ENCODE results near the gene BPTF.

DNA sequence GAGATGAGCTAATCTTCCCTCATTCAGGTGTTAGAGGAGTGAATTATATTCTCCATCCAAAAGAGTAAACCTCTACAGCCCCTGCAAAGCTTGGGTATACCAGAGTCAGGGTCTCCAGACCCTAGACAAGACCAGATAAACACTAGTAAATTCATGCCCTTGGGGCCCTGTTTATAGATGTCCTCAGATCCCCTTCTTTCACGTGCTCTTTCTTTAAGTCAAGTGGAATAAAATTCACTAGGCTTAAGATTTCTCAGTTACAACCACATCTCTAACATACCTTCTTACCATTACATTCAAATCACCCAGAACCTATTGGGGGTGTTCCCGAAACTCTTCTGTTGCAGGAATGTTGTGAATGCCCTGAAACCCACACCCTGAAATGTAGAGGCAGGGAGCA, 173.2 kb downstream of the BPTF start:
- TF ChIP-seq, protein P1, sequence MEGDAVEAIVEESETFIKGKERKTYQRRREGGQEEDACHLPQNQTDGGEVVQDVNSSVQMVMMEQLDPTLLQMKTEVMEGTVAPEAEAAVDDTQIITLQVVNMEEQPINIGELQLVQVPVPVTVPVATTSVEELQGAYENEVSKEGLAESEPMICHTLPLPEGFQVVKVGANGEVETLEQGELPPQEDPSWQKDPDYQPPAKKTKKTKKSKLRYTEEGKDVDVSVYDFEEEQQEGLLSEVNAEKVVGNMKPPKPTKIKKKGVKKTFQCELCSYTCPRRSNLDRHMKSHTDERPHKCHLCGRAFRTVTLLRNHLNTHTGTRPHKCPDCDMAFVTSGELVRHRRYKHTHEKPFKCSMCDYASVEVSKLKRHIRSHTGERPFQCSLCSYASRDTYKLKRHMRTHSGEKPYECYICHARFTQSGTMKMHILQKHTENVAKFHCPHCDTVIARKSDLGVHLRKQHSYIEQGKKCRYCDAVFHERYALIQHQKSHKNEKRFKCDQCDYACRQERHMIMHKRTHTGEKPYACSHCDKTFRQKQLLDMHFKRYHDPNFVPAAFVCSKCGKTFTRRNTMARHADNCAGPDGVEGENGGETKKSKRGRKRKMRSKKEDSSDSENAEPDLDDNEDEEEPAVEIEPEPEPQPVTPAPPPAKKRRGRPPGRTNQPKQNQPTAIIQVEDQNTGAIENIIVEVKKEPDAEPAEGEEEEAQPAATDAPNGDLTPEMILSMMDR (conservative IDR thresholded peaks at IDR 0.05 in 1 of 2, IDR thresholded peaks at IDR 0.05 in 1 of 2; ENCODE audit: extremely low read depth in 1 of 2, insufficient read depth in 1 of 2, low read depth in 1 of 2, low read length in 2 of 2) = no peak
- no peak for TF ChIP-seq EZH2 (IDR thresholded peaks at IDR 0.05; ENCODE audit: borderline replicate concordance, low read length)
